Measurements from ENCODE around the gene SNCA.

The SNCA gene

DNA sequence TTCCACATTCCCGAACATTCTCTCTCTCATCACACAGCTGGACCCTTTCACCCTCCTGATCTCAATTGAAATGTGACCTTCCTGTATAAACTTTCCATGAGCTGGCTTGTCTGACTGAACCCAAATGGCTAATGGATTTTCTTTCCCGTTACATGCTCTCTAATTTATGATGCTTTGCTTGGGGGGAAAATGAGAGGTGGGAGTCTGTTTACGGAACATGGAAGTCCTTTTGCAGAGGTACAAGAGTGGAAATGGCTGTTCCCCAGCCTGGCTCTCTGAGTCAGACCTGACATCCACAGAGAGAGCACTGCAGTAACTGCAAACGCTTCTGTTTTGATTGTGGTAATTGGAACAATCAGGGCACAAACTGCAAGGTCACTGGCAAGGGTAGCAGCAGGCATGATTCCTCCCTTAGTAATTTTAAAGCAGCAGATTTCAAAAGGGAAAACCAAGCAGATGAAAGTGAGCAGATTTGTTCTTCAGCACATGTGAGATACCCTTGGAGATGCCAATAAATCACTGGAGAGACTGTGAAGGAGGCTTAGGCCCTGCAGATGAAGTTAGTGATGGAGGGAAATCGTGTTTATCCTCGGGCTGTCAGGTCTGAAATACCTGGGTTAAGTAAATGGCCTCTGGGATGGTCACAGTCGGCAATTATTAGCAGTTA is 83.9 kb downstream of the SNCA start:
- TF ChIP-seq, protein P1, sequence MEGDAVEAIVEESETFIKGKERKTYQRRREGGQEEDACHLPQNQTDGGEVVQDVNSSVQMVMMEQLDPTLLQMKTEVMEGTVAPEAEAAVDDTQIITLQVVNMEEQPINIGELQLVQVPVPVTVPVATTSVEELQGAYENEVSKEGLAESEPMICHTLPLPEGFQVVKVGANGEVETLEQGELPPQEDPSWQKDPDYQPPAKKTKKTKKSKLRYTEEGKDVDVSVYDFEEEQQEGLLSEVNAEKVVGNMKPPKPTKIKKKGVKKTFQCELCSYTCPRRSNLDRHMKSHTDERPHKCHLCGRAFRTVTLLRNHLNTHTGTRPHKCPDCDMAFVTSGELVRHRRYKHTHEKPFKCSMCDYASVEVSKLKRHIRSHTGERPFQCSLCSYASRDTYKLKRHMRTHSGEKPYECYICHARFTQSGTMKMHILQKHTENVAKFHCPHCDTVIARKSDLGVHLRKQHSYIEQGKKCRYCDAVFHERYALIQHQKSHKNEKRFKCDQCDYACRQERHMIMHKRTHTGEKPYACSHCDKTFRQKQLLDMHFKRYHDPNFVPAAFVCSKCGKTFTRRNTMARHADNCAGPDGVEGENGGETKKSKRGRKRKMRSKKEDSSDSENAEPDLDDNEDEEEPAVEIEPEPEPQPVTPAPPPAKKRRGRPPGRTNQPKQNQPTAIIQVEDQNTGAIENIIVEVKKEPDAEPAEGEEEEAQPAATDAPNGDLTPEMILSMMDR (IDR thresholded peaks at IDR 0.05; ENCODE audit: control insufficient read depth, extremely low read depth, insufficient read depth): no peak
- H3K4me3 ChIP-seq (ENCODE audit: low read depth, low read length): no peak overlapping the region
- no peak for DNase-seq (ENCODE audit: low read depth)

DNA sequence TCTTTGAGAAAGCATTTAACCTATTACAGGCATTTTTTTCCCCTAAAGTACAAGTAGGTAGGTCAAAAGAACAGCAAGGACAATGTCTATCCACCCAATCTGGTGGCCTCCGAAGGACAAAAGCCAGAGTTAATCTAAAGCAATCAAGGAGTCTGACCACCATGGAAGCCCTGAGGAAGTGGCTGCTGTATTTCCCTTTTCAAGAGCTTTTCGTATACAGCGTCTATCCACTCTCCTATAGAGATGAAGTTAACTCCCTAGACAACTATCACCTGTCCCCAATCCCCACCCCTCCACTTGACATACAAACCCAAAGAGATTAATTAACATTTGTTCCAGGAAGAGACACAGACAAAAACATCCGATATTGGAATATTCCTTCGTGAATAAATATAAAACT is 85.5 kb downstream of the SNCA start:
- no peak for DNase-seq (ENCODE audit: low read depth)
- TF ChIP-seq, protein P1 (IDR thresholded peaks at IDR 0.05; ENCODE audit: control insufficient read depth, extremely low read depth, insufficient read depth): no peak
- H3K4me3 ChIP-seq (ENCODE audit: low read depth, low read length): no peak overlapping the region

GRCh38 chr4:89746377-89746776 is 90.6 kb downstream of the SNCA start:
- H3K4me3 ChIP-seq (ENCODE audit: low read depth, low read length): no peak overlapping the region
- TF ChIP-seq, protein P1 (IDR thresholded peaks at IDR 0.05; ENCODE audit: control insufficient read depth, extremely low read depth, insufficient read depth): no peak
- DNase-seq (ENCODE audit: low read depth): no peak

GRCh38 chr4:89745708-89746107 is 91.3 kb downstream of the SNCA start:
- no peak overlapping the region for H3K4me3 ChIP-seq (ENCODE audit: low read depth, low read length)
- TF ChIP-seq, protein P1 (IDR thresholded peaks at IDR 0.05; ENCODE audit: control insufficient read depth, extremely low read depth, insufficient read depth): no peak
- DNase-seq (ENCODE audit: low read depth): no peak

DNA sequence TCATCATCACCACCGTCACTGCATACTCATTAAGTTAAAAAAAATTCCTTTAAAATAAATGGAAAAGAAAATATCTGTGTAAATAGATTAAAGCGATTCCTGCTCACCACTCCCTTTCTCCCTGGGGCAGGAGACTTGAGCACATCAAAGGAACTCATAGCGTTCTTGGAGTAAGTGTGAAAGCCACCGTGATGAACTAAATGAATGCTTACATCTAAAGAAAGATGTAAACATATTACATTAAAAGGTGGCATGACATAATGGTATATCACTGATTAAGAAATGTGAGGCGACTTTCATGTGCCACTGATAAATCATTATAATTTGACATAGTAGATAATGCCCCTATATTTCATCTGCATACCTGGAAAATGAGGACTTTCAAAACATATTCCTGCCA is 92.0 kb downstream of the SNCA start:
- DNase-seq (ENCODE audit: low read depth): no peak
- TF ChIP-seq, protein P1 (IDR thresholded peaks at IDR 0.05; ENCODE audit: control insufficient read depth, extremely low read depth, insufficient read depth): no peak
- no peak overlapping the region for H3K4me3 ChIP-seq (ENCODE audit: low read depth, low read length)

- no peak overlapping the region for H3K4me3 ChIP-seq (ENCODE audit: low read depth, low read length)
- DNase-seq (ENCODE audit: low read depth): no peak
- TF ChIP-seq, protein P1 (IDR thresholded peaks at IDR 0.05; ENCODE audit: control insufficient read depth, extremely low read depth, insufficient read depth): no peak
Observed at GRCh38 chr4:89741768-89742167, 95.2 kb downstream of the SNCA start.
